ENCODE results near the gene HOTAIR.

Gene HOTAIR

DNA sequence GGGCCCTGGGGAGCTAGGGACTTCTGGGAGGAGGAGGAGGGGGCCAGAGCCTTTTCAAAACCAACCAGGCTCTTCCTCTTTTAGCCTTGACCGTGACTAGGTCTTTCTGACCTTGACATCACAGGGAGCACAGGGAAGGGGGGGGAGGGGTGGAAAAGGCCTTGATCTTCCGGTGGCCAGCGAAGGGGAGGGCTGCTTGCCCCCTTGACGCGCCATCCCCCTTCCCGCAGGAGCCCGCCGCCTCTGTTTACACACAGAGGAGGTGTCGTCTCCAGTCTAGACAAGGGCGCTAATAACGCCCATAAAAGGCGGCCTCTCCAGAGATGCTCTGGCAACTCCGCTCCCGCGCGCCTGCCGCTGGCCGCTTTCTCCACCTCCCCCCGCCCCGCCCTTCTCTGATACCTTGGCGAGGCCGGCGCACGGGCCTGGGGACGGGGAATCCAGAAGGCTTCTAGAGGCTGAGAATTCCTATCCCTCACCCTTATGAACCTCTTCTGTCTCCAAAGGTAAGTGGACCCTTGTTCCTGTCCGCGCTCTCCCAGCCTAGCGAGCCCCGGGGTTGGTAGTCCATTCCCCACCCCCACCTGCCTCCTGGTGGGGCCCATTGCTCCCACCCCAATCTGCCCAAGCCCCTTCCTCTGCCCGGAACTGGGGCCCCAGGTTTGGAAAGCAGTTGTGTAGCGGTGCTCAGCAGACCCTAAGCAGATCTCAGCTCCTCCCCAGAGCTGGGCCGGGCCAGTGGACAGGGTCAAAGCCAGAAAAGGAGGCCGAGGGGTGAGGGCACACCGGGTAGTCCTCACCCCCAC, 24.9 kb downstream of the HOTAIR start:
- peaks cover 0 to 59% of the 10 kb centered on the region in 2 donors for H3K27me3 ChIP-seq
- no peaks in the 10 kb centered on the region for H3K9me3 ChIP-seq
- H3K4me3 ChIP-seq, result no peak overlapping the region
- peaks cover 0 to 11% (median 5%) of the 10 kb centered on the region in 4 donors for H3K4me1 ChIP-seq
- intact Hi-C loops (cut with DNase I; ENCODE audit: low total_unique reads), result no loop called here
- TF ChIP-seq, protein P1, sequence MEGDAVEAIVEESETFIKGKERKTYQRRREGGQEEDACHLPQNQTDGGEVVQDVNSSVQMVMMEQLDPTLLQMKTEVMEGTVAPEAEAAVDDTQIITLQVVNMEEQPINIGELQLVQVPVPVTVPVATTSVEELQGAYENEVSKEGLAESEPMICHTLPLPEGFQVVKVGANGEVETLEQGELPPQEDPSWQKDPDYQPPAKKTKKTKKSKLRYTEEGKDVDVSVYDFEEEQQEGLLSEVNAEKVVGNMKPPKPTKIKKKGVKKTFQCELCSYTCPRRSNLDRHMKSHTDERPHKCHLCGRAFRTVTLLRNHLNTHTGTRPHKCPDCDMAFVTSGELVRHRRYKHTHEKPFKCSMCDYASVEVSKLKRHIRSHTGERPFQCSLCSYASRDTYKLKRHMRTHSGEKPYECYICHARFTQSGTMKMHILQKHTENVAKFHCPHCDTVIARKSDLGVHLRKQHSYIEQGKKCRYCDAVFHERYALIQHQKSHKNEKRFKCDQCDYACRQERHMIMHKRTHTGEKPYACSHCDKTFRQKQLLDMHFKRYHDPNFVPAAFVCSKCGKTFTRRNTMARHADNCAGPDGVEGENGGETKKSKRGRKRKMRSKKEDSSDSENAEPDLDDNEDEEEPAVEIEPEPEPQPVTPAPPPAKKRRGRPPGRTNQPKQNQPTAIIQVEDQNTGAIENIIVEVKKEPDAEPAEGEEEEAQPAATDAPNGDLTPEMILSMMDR (IDR thresholded peaks at IDR 0.05), result no peak
- DNase-seq, result peak in 1 of 2 donors; percentile 56
- H3K36me3 ChIP-seq, result no peaks in the 10 kb centered on the region
- H3K27ac ChIP-seq, result no peak overlapping the region

DNA sequence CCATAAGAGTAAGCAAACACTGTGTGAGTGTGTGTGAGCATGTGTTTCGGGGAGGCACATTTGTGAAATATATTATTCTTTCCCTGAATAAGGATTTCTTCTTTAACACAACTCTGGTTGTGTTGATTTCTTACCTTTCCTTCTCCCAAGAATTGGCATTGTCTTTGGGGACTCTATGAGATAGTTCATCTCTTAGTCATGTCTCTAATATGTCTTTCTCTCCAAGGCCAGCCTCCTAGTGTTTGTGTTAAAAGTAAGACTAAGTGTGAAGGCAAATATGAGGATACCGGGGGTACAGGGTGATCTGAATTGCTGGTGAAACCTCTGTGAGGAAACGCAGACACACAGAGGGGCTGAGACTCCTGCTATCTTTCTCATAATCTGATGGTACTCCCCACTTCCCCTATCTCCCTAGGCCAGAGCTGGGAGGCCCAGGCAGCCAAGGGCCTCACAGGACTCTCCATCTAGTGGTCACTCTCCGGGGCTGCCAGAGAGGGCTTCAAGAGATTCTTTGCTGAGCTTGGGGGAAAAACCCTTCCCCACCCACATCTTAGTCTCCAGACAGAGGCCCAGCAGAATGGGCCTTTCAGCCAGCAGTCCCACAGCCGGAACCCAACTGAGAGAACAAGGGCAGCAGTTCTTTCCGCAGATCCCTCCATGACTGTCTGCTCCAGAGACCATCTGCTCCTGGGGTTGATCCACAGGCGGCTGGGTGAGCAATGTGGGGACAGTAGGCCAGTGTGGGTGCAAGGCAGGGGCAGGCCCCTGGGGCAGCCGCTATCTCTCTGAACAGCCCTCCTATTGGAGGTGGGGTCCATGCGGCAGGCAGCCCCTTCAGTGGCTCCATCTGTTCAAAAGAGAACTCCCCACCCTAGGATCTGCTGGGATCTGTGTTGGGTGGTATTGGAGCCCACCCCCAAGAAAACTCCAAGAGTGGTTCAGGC, 25.8 kb downstream of the HOTAIR start:
- Histone ChIP-seq H3K9me3 (no peaks in the 10 kb centered on the region), H3K4me3 (no peak overlapping the region), H3K27ac (no peak overlapping the region), H3K4me1 (peaks cover 0 to 10% (median 4%) of the 10 kb centered on the region in 4 donors), H3K27me3 (peaks cover 0 to 59% of the 10 kb centered on the region in 2 donors), H3K36me3 (no peaks in the 10 kb centered on the region)
- intact Hi-C loops (cut with DNase I; ENCODE audit: low total_unique reads), result no loop called here
- TF ChIP-seq, protein P1 (IDR thresholded peaks at IDR 0.05), result no peak
- no peak for DNase-seq

DNA sequence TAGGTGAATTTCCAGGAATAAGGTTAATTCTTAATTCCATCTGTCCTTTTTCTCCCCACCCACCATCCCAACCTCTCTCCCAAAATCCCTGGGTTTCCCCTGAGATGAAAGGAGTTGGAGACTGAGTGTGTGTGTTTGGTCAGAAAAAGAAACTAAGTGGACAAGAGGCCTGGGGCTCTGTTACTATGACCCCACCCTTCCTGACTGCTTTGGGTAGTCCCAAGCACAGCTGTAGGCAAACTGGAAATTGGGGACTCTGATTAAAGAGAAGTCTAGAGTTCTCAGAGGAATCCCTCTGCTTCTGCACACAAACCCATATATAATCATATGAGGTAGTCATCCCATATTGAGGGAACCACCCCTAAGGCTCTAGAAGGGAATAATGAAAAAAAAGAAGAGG, 27.0 kb downstream of the HOTAIR start:
- intact Hi-C loops (cut with DNase I; ENCODE audit: low total_unique reads), result no loop called here
- Histone ChIP-seq H3K4me1 (peaks cover 0 to under 1% (median 0%) of the 10 kb centered on the region in 4 donors), H3K27me3 (peaks cover 0 to 64% of the 10 kb centered on the region in 2 donors), H3K36me3 (no peaks in the 10 kb centered on the region), H3K4me3 (no peak overlapping the region), H3K9me3 (no peaks in the 10 kb centered on the region), H3K27ac (no peak overlapping the region)
- TF ChIP-seq, protein P1 (IDR thresholded peaks at IDR 0.05), result no peak
- DNase-seq, result no peak

DNA sequence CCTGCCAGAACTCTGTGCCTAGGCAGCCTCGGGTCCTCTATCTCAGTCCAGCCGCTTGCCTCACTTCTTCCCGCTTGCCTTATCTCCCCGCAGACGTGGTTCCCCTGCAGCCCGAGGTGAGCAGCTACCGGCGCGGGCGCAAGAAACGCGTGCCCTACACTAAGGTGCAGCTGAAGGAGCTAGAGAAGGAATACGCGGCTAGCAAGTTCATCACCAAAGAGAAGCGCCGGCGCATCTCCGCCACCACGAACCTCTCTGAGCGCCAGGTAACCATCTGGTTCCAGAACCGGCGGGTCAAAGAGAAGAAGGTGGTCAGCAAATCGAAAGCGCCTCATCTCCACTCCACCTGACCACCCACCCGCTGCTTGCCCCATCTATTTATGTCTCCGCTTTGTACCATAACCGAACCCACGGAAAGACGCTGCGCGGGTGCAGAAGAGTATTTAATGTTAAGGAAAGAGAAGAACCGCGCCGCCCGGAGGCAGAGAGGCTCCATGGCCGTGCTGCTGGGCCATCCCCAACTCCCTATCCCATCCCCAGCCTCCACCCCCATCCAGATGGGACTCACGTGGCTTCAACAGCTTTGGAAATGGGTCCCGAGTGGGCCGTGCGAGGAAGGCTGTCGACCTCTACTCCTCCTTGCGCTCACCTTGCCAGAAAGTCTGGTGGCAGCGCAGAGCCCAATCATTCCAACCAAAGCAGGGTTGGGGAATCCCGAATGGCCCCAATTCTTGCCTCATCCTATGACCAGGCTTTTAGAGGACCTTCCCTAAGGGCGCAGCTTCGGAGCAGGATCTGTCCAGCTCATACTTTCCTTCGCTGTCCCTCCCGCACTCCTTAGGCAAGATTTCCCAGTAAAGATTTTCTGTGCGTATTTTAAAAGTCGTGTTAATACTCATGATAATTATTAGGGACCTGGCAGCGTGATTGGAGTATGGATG, 29.6 kb downstream of the HOTAIR start:
- Histone ChIP-seq H3K4me3 (no peak overlapping the region), H3K36me3 (no peaks in the 10 kb centered on the region), H3K9me3 (no peaks in the 10 kb centered on the region), H3K27me3 (peaks cover 0 to 58% of the 10 kb centered on the region in 2 donors), H3K4me1 (peaks cover 0 to 5% (median 0%) of the 10 kb centered on the region in 4 donors), H3K27ac (no peak overlapping the region)
- TF ChIP-seq, protein P1 (IDR thresholded peaks at IDR 0.05), result no peak
- intact Hi-C loops (cut with DNase I; ENCODE audit: low total_unique reads), result no loop called here
- DNase-seq, result no peak

DNA sequence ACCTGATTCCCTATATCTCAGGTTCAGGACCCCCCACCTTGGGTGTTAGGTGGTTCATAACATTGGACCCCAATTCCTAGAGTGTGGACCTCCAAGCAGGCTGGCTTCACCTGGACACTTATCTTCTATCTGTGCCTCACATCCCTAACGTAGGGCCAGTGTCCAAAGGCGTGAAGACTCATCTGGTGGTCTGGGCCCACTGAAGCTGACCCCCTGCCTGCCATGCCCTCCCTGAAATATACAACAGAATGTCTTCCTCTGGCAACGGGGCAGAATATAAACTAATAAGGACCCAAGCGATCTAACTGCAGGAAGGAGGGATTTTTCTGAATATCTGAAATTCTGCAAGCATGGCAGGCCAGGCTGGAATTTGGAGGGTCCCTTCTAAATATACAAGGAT, 30.5 kb downstream of the HOTAIR start:
- Histone ChIP-seq H3K36me3 (no peaks in the 10 kb centered on the region), H3K4me1 (peaks cover 0 to 14% (median 4%) of the 10 kb centered on the region in 4 donors), H3K27ac (no peak overlapping the region), H3K9me3 (no peaks in the 10 kb centered on the region), H3K4me3 (no peak overlapping the region), H3K27me3 (peaks cover 0 to 61% of the 10 kb centered on the region in 2 donors)
- intact Hi-C loops (cut with DNase I; ENCODE audit: low total_unique reads), result no loop called here
- DNase-seq, result no peak
- TF ChIP-seq, protein P1 (IDR thresholded peaks at IDR 0.05), result no peak

All from tibial artery (tissue), 4 donors.